ENCODE results near the gene MAFG.

The MAFG gene

DNA sequence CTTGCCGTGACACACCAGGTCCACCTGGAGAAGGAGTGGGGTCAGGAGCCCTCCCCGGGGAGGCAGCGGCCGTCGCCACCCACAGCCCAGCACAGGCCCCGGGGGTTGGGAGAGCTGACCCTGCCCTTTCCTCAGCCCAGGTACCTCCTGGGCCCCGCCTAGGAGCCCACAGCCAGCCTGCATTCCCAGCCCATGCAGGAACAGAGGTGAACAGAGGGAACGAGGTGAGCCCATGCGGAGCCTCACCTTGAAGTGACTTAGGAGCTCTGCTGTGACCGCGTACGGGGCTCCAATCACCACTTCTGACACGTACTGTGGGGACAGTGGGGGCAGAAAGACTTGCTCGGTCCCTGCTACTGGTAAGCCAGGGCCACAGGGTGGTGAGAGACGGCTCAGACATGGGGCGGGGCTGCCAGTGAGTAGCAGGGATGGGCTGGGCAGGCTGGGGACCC, 22.1 kb downstream of the MAFG start:
- TF ChIP-seq, protein P1, sequence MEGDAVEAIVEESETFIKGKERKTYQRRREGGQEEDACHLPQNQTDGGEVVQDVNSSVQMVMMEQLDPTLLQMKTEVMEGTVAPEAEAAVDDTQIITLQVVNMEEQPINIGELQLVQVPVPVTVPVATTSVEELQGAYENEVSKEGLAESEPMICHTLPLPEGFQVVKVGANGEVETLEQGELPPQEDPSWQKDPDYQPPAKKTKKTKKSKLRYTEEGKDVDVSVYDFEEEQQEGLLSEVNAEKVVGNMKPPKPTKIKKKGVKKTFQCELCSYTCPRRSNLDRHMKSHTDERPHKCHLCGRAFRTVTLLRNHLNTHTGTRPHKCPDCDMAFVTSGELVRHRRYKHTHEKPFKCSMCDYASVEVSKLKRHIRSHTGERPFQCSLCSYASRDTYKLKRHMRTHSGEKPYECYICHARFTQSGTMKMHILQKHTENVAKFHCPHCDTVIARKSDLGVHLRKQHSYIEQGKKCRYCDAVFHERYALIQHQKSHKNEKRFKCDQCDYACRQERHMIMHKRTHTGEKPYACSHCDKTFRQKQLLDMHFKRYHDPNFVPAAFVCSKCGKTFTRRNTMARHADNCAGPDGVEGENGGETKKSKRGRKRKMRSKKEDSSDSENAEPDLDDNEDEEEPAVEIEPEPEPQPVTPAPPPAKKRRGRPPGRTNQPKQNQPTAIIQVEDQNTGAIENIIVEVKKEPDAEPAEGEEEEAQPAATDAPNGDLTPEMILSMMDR (conservative IDR thresholded peaks at IDR 0.05), result no peak
- H3K27ac ChIP-seq, result no peak overlapping the region

DNA sequence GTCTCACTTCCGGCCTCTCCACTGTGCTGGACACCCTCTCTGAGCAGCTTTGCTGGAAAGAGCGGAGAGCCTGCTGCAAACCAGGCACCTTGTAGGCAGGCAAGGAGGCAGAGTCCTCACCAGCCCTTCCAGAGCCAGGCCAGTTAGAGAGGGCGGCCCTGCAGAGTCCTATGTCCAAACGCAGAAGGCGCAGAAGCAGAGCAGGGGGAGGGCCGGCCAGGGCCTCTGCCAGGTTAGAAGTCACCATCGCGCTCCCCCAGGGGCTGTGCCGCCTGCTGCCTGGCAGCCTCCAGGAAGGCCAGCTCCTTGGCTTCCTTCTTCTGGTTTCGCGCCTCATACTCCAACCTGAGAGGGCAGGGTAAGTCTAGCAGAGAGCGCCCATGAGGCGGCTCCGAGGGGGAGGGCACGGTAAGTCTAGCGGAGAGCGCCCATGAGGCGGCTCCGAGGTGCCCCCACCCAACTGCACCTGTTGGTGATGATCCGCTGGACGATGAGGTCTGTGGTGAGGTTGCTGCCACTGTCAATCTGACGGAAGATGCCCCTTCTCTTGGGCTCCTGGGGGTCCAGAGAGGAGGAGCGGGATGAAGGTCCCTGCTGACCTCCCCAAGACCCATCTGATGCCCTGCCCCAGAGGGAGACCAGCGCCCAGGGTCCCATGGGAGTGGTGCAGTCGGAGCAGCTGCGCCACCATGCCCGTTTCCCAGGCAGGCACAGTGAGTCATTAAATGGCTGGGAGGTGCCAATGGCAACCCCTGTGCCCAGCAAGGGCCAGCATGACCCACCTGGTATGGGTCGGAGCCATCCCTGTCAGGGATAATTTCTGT, 22.7 kb downstream of the MAFG start:
- no peak overlapping the region for H3K27ac ChIP-seq
- TF ChIP-seq, protein P1 (conservative IDR thresholded peaks at IDR 0.05), result no peak

DNA sequence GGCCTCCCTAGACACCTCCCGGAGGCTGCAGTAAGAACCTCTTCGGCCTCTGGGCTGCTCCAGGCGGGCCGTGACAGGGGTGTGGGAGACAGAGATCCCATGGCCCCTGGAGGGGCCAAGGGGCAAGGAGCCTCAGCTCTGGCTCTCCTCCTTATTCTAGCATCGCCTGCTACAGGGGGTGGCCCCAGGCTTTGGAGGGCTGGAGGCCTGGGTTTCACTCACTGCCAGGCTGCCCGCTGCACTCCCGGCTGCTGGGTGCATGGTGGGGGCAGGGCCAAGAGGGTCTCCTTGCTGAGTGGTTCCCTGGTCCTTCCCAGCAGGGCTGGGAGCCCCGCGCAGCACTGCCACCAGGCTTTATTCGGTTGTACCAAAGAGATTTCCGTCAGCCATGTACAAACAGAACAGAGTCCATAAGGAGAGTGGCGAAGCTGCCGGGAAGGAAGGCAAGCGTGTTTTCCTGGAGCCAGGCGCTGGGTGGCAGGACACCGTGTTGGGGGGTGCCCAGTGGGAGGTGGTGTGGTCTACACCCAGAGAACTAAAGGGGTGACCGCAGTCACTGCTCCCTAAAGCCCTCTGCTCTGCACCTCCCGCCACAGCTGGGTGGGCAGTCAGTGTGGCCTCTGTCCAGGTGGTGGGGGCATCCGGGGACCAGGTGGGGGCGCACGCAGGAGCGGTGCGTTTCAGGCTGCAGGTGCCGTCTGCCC, 23.5 kb downstream of the MAFG start:
- TF ChIP-seq, protein P1 (conservative IDR thresholded peaks at IDR 0.05), result no peak
- no peak overlapping the region for H3K27ac ChIP-seq

DNA sequence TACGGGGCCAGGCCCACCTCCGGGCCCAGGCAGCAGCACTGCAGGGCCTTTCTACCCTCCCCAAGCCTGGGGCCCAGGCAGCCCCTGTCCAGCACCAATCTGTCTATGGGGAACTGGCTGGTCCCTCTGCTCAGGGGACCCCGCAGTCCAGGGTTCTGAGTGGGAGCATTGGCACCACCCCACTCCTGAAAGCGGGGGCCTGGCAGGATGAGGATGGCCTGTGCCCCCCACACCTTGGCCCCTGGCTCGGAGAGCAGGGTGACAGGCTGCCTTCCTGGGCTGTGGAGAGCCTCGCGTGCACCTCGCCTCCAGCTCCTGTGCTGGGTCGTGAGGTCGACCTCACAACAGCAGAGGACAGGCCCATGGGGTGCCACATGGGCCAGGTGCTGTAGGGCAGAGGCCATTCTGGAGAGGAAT, 24.1 kb downstream of the MAFG start:
- H3K27ac ChIP-seq, result no peak overlapping the region
- TF ChIP-seq, protein P1 (conservative IDR thresholded peaks at IDR 0.05), result no peak

DNA sequence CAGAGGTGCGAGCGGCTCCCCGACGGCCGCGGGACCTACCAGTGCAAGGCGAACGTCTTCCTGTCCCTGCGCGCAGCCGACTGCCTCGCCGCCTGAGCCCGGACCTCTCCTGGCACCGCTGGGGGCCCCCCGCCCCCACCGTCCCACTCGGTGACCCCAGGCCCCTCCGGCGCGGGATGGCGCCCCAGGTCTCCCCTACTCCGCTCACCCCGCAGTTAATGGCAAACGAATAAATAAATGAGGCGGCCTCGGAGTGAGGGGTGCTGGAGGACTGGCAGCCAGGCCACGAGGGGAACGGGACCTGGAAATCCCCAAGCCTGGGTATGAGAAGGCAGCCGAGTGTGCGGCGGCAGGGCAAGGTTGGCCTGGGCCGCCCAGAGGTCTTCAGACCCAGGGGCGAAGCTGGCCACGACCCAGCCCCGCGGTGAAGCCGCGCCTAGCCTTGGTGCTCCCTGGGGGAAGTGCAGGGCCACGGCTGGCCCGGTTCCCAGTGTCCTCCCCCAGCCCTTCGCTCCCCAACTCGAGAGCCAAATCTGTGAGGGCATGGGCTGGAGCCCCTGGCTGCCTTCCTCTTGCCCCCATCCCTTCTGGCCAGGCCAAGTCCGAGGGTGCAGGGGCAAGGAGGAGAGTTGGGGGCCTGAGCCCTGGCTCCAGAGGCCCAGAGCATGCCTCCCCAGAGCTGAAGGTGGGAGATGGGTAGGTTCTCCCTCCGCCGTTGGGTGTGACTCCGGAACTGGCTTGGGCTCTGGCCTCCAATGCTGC, 24.7 kb downstream of the MAFG start:
- TF ChIP-seq, protein P1 (conservative IDR thresholded peaks at IDR 0.05), result no peak
- peak overlapping the region; percentile 60; the same call in 1 of the 2 replicates for H3K27ac ChIP-seq

DNA sequence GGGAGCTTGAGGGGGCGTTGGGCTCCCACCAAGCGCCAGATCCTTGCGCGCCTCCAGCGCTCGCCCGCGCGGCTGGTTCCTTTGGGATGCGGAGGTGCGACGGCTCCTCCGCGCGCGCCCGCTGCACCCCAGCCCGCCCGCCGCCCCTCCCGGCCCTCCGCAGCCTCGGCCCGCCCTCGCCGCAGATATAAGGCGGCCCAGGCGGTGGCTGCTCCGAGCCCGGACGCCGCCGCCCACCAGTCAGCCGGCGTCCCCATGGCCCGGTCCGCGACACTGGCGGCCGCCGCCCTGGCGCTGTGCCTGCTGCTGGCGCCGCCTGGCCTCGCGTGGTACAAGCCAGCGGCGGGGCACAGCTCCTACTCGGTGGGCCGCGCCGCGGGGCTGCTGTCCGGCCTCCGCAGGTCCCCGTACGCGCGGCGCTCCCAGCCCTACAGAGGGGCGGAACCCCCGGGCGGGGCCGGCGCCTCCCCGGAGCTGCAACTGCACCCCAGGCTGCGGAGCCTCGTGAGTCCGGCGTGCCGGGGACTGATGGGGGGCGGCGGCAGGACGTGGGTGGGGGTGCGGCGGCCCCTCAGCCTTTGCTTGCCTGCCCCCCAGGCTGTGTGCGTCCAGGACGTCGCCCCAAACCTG, 25.4 kb downstream of the MAFG start, which contains the start of gene NPB:
NPB (plus strand) TSS at position 216 of the 630 bp plus-strand sequence; CDS start at position 256, 40 bp downstream.
- TF ChIP-seq, protein P1 (conservative IDR thresholded peaks at IDR 0.05), result no peak
- H3K27ac ChIP-seq, result peak within 1 kb of the TSS; percentile 60; the same call in 1 of the 2 replicates

All from VCaP (cell line).